ENCODE measurements around the gene TCP11L2. TPM values are rescaled to one million over a fixed set of nuclear protein-coding genes. Genes with fewer than 3 reads are reported as not detected.

The TCP11L2 gene
- total RNA-seq, 1 donor from 2014 or later: 7.8 TPM

DNA sequence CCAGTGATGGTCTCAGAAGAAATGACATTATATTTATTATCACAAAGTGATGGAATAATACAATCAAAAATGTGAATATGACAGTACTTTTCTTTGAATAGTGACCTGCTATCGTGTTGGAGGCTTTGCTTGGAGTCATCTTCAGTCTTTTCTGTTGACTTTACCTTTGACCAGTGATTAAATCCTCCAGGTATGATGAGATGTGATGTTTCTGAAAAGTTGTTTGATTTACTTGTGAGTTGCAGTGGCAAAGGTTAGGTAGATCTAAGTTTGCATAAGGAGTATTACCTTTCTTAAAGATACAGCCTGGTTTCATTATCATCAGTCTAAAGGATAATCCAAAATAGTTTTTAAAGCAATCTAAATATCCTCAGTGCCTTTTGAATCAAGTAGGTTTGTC lies 4.6 kb downstream of the TCP11L2 start:
- no peak overlapping the region for H2AFZ ChIP-seq (replicated peaks)
- peaks cover 30% of the 10 kb centered on the region for H3K4me1 Mint-ChIP-seq
- H3K4me1 ChIP-seq: peaks cover 19% of the 10 kb centered on the region
- no peak overlapping the region for H3K9ac ChIP-seq
- no peak overlapping the region for H3K27ac ChIP-seq
- no peak overlapping the region for H3K4me2 ChIP-seq
- no peak overlapping the region for H3K4me3 ChIP-seq
- no peaks in the 10 kb centered on the region for H3K36me3 Mint-ChIP-seq
- DNase-seq (ENCODE audit: low spot score): no peak
- no peaks in the 10 kb centered on the region for H4K20me1 ChIP-seq (ENCODE audit: low read depth)
- H3K9me3 Mint-ChIP-seq: no peaks in the 10 kb centered on the region
- no peaks in the 10 kb centered on the region for H3K27me3 ChIP-seq
- H3K9me3 ChIP-seq (ENCODE audit: low read depth): no peaks in the 10 kb centered on the region
- TF ChIP-seq EZH2phosphoT487 (IDR thresholded peaks at IDR 0.05) (no peak), EZH2 (IDR thresholded peaks at IDR 0.05) (no peak)
- TF ChIP-seq, protein P1, sequence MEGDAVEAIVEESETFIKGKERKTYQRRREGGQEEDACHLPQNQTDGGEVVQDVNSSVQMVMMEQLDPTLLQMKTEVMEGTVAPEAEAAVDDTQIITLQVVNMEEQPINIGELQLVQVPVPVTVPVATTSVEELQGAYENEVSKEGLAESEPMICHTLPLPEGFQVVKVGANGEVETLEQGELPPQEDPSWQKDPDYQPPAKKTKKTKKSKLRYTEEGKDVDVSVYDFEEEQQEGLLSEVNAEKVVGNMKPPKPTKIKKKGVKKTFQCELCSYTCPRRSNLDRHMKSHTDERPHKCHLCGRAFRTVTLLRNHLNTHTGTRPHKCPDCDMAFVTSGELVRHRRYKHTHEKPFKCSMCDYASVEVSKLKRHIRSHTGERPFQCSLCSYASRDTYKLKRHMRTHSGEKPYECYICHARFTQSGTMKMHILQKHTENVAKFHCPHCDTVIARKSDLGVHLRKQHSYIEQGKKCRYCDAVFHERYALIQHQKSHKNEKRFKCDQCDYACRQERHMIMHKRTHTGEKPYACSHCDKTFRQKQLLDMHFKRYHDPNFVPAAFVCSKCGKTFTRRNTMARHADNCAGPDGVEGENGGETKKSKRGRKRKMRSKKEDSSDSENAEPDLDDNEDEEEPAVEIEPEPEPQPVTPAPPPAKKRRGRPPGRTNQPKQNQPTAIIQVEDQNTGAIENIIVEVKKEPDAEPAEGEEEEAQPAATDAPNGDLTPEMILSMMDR (IDR thresholded peaks at IDR 0.05): no peak
- no peaks in the 10 kb centered on the region for H3K36me3 ChIP-seq
- no peak overlapping the region for H3K27ac Mint-ChIP-seq
- H3K79me2 ChIP-seq (ENCODE audit: low read depth): no peaks in the 10 kb centered on the region
- H3K4me3 Mint-ChIP-seq: no peak overlapping the region
- H3F3A ChIP-seq (ENCODE audit: low read depth): no peaks in the 10 kb centered on the region
- peaks cover 6% of the 10 kb centered on the region for H3K27me3 Mint-ChIP-seq (ENCODE audit: insufficient read depth, low read depth)

DNA sequence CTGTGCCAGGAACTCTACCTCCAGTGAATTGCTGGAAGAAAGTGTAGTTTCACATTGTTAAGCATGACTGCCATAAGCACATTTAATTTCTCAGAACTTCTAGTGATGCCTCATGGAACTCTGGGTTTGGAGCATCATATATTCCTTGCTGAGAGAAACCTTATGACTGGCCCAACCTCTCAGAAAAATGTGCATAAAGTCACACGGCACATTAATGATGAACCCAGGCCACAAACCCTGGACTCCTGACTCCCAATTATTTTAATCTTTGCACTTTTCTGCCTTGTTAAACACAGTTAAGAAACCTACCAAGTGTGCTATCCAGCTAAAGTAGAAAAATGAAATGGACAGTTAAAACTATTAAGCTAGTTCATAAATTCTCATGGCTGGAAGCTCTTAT lies 5.6 kb downstream of the TCP11L2 start:
- Histone ChIP-seq H4K20me1 (ENCODE audit: low read depth) (no peaks in the 10 kb centered on the region), H3K36me3 (no peaks in the 10 kb centered on the region), H3K27me3 (no peaks in the 10 kb centered on the region), H3K4me3 (no peak overlapping the region), H3K79me2 (ENCODE audit: low read depth) (no peaks in the 10 kb centered on the region), H3K9ac (no peak overlapping the region), H2AFZ (replicated peaks) (no peak overlapping the region), H3K9me3 (ENCODE audit: low read depth) (no peaks in the 10 kb centered on the region), H3K4me2 (no peak overlapping the region), H3K4me1 (peaks cover 19% of the 10 kb centered on the region), H3K27ac (no peak overlapping the region), H3F3A (ENCODE audit: low read depth) (no peaks in the 10 kb centered on the region)
- H3K4me3 Mint-ChIP-seq: no peak overlapping the region
- no peak overlapping the region for H3K27ac Mint-ChIP-seq
- TF ChIP-seq, protein P1 (IDR thresholded peaks at IDR 0.05): no peak
- TF ChIP-seq EZH2phosphoT487 (IDR thresholded peaks at IDR 0.05) (no peak), EZH2 (IDR thresholded peaks at IDR 0.05) (no peak)
- DNase-seq (ENCODE audit: low spot score): no peak
- peaks cover 30% of the 10 kb centered on the region for H3K4me1 Mint-ChIP-seq
- H3K27me3 Mint-ChIP-seq (ENCODE audit: insufficient read depth, low read depth): peaks cover 6% of the 10 kb centered on the region
- H3K36me3 Mint-ChIP-seq: no peaks in the 10 kb centered on the region
- H3K9me3 Mint-ChIP-seq: no peaks in the 10 kb centered on the region

DNA sequence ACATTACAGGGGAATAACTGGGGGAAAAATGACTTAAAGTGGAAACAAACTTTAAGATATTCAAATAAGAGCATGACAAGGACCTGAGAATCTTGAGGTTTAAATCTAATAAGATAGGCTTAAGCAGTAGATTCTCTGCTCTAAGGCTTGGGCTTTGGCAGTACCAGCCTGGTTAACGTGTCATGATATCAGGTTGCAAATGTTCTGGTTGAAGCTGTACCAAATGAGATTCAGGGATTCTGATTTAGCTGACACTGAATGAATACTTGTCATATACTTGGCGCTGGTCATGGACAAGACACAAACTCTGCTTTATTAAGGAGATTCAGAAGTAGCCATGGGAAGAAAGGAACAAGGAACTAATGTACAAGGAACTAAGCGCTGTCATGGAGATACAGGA lies 6.1 kb downstream of the TCP11L2 start:
- TF ChIP-seq EZH2phosphoT487 (IDR thresholded peaks at IDR 0.05) (no peak), EZH2 (IDR thresholded peaks at IDR 0.05) (no peak)
- TF ChIP-seq, protein P1 (IDR thresholded peaks at IDR 0.05): no peak
- peaks cover 3% of the 10 kb centered on the region for H3K27me3 Mint-ChIP-seq (ENCODE audit: insufficient read depth, low read depth)
- Histone ChIP-seq H3K9ac (no peak overlapping the region), H3K79me2 (ENCODE audit: low read depth) (no peaks in the 10 kb centered on the region), H2AFZ (replicated peaks) (no peak overlapping the region), H3K4me2 (no peak overlapping the region), H3F3A (ENCODE audit: low read depth) (no peaks in the 10 kb centered on the region), H3K4me1 (peaks cover 16% of the 10 kb centered on the region), H3K27ac (no peak overlapping the region), H4K20me1 (ENCODE audit: low read depth) (no peaks in the 10 kb centered on the region), H3K4me3 (no peak overlapping the region), H3K9me3 (ENCODE audit: low read depth) (no peaks in the 10 kb centered on the region), H3K36me3 (no peaks in the 10 kb centered on the region), H3K27me3 (no peaks in the 10 kb centered on the region)
- no peak overlapping the region for H3K27ac Mint-ChIP-seq
- no peaks in the 10 kb centered on the region for H3K36me3 Mint-ChIP-seq
- H3K4me3 Mint-ChIP-seq: no peak overlapping the region
- H3K9me3 Mint-ChIP-seq: no peaks in the 10 kb centered on the region
- no peak for DNase-seq (ENCODE audit: low spot score)
- H3K4me1 Mint-ChIP-seq: peaks cover 28% of the 10 kb centered on the region

All from neural progenitor cell (in vitro differentiated cells).